ENCODE results near the gene TMEM87B.
"Not testable (repeated sequence)": the region's sequence is repeated elsewhere in the genome, so short reads cannot be mapped to it uniquely, and the experiment has no call there.

Gene TMEM87B

DNA sequence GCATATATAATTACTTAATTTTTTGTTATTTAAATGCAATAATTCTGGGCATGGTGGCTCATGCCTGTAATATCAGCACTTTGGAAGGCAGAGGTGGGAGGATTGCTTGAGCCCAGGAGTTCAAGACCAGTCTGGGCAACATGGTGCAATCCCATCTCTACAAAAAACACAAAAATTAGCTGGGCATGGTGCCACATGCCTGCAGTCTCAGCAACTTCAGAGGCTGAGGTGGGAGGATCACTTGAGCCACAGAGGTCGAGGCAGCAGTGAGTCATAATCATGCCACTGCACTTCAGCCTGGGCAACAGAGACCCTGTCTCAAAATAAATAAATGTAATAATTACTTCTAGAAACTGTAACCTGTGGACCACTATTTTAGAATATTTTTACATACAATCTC is 21.5 kb upstream of the TMEM87B start:
- DNase-seq (ENCODE audit: low spot score) = no peak

DNA sequence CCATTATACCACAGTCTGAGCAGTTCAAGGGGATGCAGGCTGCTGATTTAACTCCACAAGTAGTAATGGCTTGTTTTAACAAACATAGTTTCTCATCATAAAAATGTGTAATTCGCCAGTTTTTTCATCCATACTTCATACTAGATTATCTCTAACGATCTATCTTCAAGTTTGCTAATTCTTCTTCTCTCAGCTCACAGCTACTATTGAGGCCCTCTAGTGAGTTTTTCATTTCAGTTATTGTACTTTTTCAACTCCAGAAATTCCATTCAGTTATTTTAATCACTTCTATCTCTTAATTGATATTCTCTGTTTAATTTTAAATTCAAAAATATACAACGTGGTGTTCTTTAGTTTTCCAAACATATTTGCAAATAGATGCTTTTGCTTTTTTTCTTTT is 20.1 kb upstream of the TMEM87B start:
- DNase-seq (ENCODE audit: low spot score) = no peak

GRCh38 chr2:112035786-112036185 is 19.3 kb upstream of the TMEM87B start:
- DNase-seq (ENCODE audit: low spot score) = no peak

- DNase-seq (ENCODE audit: low spot score) = not testable (repeated sequence)
Observed at GRCh38 chr2:112039556-112039955, 15.5 kb upstream of the TMEM87B start.

GRCh38 chr2:112040066-112040465 is 15.0 kb upstream of the TMEM87B start:
- DNase-seq (ENCODE audit: low spot score) = not testable (repeated sequence)

DNA sequence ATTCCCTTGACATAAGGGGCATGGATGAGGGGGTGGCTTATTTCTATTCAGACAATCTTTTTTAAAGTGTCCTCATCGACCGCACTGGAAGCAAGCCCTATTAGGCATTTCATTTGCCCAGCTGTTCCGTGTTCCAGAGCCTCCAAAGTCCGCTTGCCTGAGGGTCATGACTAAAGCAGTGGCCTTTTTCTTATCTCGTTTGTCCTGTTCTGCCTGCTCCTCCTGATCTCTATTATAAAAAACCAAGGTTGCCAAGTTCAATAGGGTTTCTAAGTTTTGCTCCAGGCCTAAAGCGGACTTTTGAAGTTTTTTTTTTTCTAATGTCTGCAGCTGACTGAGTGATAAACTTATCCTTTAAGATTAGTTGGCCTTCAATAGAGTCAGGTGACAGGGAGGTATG is 13.6 kb upstream of the TMEM87B start:
- DNase-seq (ENCODE audit: low spot score) = not testable (repeated sequence)

GRCh38 chr2:112045446-112046014 is 9.5 kb upstream of the TMEM87B start:
- DNase-seq (ENCODE audit: low spot score) = no peak

DNA sequence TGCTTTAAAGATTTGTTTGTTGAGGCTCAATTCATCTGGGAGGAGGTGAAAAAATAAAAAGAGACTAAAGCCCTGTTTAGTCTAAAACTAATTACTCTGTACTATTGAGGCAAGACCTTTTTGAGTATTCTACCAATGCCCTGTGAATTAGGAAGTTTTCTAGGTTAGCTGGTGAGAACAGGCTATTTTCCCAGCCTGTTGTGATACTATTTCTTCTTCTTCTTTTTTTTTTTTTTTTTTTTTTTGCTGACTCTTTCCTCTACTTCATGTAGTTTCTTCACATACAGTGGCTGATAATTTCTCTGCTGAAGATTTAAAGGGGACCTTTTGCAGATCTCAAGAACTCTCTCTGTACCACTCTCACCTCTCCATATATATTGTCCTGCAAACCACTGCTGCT is 8.8 kb upstream of the TMEM87B start:
- DNase-seq (ENCODE audit: low spot score) = no peak

GRCh38 chr2:112047537-112048235 is 7.4 kb upstream of the TMEM87B start:
- DNase-seq (ENCODE audit: low spot score) = no peak

- no peak for DNase-seq (ENCODE audit: low spot score)
Observed at GRCh38 chr2:112048236-112048592, 6.9 kb upstream of the TMEM87B start.

- DNase-seq (ENCODE audit: low spot score) = peak; percentile 73
Observed at GRCh38 chr2:112048887-112049286, 6.2 kb upstream of the TMEM87B start.

DNA sequence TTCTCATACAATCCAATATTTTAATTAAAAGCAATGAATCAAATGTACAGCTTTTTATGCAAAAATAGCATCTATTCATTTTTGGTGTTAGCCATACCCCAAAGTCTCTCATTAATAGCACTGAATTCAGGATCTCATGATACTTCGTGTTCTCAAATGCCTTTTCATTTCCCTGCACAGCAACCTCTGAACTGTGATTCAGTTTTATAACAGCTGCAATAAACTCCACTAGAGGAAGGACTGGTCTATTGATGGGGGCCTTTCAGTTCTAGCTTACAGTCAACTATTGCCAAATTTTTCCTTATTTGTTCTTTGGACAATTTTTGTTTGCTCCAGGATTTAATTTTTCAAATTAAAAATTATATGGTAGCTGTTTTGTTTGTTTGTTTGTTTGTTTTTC is 4.8 kb upstream of the TMEM87B start:
- DNase-seq (ENCODE audit: low spot score) = no peak

GRCh38 chr2:112053917-112054846 is 887 bp upstream of the TMEM87B start:
- DNase-seq (ENCODE audit: low spot score) = peak; percentile 91

DNA sequence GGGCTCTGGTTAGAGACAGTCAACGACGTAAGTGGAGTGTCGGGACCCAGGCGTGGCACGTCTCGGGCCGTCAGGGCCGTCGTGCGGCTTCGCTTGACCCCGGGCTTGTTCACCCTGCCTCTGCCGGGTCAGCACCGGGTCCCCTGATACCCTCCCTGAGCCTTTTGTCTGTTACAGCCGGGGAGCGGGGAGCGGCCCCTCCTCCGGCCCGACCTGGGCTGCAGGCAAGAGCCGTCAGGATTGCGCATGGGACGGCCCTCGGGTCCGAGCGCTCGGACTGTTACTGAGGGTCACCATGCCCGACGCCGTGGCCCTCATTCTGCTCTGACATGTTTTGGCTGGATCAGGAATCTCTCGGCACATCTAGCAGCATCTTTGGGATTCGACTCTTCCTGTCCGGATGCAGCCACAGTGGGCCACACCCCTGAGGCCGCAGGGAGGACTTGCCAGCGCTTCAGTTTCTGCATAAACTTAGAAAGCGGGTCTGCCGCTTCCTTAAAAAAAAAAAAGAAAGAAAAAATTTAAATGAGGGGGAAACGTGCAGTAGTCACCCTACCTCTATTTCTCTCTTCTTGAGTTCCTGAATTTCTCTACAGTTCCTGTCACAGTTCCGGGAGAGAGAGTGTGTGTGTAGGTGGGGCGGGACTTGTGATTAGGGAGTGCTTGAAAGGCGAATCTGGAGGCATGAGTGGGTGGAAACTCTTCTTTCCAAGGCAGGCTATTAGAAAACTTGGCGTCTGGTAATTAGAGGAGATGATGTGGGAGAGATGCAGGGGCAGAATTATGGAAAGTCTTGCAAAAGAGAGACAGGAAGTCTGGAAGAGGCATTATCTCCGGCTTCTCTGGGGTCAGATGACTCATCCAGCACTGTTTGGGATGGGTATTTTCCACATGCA is 909 bp downstream of the TMEM87B start:
- peak; percentile 59 for DNase-seq (ENCODE audit: low spot score)

- no peak for DNase-seq (ENCODE audit: low spot score)
Observed at GRCh38 chr2:112056626-112056987, 1.5 kb downstream of the TMEM87B start.

DNA sequence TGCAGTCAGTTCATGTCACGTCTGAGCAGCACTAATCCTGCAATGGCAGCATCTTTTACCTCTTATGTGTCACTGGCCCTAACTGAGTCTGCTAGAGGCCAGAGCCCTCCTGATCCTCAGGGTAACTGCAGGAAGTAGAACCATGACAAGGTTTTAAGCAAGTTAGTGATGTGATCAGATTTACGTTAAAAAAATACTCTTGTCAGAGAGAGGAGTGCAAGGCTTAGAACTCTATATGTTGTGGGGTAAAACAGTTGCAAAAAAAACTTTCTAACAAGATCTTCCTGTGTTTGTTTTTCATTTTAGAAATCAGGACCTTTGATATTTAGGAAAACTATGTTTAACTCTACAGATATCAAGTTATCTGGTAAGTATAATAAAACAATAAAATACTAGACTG is 4.6 kb downstream of the TMEM87B start:
- no peak for DNase-seq (ENCODE audit: low spot score)

DNA sequence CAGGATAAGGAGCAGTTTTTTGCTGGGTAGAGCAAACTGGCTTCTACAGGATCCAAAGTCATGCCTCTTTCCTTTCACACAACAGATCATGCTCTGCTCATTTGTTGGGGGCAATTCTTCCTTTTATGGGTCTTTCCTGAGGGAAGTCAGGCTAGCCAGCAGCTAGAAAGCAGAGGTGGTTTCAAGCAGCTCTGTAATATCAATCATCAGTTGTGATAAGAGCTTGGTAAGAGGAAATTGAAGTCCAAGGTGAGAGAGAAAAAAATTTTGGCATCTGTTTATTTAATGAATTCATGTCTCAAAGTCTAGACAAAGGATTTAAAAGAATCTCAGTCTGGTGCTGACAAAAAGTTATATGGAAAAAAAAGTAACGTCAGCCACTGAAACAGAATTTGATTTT is 6.2 kb downstream of the TMEM87B start:
- DNase-seq (ENCODE audit: low spot score) = no peak

DNA sequence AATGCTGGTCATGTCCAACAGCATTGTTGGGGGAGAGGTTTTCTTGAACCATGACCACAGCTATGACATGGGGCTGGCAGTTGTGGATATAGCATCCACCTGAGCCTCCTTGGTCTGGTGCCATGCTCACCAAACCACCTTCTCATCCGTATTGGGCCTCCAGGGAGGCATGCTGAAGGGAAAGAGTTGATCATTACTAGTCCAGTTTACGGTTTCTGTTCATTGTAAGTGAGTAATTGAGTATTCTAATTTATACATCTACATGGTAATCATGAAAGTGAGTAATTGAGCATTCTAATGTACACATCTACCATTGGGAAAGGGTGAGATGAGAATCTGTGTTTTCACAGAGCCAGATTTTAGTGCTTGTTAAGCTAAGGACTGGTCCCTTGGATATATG is 6.8 kb downstream of the TMEM87B start:
- no peak for DNase-seq (ENCODE audit: low spot score)

- no peak for DNase-seq (ENCODE audit: low spot score)
Observed at GRCh38 chr2:112062894-112063293, 7.8 kb downstream of the TMEM87B start.

DNA sequence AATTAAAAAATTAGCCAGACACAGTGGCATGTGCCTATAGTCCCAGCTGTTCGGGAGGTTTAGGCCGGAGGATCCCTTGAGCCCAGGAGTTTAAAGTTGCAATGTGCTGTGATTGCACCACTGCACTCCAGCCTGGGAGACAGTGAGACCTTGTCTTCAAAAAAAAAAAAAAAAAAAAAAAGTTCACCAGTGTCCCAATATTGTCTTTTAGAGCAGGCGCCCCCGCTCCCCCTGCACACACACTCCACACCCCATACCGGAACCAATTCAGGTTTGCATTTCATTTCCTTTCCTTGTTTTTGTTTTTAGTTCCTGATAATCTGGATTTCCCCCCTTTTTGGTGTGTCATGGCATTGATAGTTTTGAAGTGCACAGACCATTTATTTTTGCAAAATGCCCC is 10.4 kb downstream of the TMEM87B start:
- DNase-seq (ENCODE audit: low spot score) = no peak

DNA sequence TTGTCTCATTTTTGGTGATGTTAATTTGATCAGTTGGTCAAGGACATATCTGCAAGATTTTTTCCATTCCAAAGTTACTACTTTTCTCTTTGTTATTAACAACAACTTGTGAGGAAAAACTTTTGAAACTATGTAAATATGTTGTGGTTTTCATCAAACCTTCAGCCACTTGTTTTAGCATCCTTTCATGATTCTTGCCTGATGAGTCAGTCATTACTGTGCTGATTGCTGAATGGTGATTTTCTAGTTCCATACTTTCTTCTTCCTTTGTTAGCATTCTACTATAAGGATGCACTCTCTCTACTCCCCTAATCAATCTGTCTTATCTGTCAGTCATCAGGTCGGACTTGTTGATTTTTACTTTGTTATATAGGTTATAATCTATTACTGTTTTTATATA is 10.9 kb downstream of the TMEM87B start:
- DNase-seq (ENCODE audit: low spot score) = no peak

DNA sequence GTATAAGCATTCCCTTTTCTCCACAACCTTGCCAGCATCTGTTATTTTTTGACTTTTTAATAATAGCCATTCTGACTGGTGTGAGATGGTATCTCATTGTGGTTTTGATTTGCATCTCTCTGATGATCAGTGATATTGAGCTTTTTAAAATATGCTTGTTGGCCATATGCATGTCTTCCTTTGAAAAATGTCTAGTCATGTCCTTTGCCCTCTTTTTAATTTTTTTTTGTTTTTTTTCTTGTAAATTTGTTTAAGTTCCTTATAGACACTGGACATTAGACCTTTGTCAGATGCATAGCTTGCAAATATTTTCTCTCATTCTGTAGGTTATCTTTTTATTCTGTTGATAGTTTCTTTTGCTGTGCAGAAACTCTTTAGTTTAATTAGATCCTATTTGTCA is 14.7 kb downstream of the TMEM87B start:
- not testable (repeated sequence) for DNase-seq (ENCODE audit: low spot score)

Measured in cerebellar cortex (tissue), 1 donor.